Activated CD4-positive, alpha-beta T cell treated with anti-CD3 and anti-CD28 coated beads for 48 hours (primary cell): ENCODE measurements around the gene TMEM80.
"Not testable (repeated sequence)": the region's sequence is repeated elsewhere in the genome, so short reads cannot be mapped to it uniquely, and the experiment has no call there.

Source experiments
- DNase-seq: peaks from one replicate; pipeline ENCODE4 v3.0.0-alpha.2; 2020

TMEM80 gene

DNA sequence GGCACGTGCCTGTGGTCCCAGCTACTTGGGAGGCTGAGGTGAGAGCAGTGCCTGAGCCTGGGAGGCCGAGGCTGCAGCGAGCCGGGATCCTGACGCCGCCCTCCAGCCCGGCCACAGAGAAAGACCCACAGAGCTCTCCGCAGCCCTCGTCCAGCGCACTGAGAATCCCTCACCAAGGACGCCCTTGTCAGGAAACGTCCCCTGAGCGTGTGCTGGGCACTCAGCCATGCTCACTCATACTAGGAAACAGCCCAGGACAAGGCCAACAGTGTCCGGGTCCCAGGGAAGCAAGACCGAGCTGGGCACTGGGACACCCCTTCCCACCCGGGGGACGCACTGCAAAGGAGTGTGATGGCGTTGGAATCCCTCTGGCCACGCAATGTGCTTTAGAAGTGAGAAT lies 15.1 kb upstream of the TMEM80 start:
- no peak for DNase-seq

DNA sequence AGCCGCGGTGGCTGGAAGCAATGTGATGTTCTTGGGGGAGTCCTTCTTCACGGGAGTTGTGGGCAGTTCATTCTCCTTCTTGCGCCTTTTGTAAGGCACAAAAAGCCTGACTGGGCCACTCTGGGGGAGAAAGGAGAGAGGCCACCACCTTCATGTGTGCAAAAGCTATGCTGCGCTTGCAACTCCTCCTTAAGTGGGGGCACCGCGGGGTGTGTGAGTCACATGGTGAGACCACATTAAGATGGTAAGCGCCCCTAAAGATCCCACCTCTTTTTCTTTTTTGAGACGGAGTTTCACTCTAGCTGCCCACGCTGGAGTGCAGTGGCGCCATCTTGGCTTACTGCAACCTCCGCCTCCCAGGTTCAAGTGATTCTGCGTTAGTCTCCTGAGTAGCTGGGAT lies 14.6 kb upstream of the TMEM80 start:
- no peak for DNase-seq

DNA sequence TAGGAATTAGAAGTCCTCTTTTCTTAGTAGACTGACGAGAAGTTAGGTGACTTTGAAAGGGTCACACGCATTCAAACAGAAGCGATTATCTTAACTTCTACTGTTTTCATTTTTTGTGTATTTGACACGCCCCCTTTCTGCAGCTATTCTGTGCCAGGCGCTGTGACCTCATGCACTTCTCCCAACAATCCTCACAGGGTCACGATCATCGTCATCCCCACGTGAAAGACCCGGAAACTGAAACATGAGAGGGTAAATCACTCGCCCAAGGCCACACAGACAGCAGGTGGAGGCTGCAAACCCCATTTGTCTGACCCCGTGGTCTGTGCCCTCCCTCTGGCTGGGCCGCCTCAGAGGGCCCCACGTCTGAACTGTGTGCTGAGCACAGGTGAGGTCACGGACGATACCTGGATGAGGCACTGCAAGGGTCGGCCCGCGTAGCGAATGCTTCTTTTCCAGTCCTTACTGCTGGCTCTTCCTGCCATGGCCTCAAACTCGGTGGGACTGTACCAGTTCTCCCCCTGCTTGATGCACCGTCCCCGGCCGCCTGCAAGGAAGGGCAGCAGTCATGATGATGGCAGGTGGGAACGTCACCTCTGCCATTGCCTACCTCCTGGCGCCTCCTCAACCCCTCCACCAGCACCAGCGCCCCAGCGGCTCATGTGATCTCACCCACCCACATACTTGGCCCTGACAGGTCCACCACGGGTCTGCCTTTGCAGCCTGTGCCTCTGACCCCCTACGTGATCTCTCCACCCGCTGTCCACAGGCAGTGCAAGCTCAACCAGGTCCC lies 9.0 kb upstream of the TMEM80 start:
- no peak for DNase-seq

DNA sequence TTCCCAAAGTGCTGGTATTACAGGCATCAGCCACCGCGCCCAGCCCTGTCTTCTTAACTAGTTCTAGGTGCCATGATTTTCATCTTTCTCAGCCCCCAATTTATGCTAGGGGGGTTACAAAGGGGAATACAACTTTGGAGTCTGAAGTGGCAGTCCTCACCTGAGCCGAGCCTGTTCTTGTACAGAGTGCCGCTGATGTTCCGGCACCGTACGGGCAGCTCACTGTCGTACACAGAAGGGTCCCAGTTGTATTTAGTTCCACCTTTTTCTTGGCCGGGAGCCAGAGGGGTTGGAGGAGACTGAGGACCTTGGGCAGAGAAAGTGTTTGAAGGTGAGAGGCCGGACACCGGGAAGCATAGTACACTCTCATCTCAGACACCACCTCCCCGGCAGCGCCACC lies 7.9 kb upstream of the TMEM80 start:
- no peak for DNase-seq

DNA sequence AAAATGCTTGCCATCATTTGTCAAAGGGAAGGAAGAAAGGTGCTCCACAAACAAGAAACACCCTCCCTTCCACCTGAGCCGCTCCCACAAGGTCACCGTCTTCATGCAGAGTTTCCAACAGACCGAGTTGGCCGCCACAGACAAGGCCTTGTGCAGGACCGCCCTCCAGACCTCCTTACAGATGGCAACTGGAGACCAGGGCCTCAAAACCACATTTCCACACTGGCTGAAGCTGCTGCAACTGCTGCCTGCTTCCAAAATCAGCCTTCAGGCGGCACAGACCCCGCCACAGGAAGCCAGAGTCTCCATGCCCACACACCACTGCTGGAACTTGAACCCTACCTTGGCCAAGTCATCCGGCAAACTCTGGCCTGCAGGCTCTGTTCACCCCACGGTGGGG lies 6.9 kb upstream of the TMEM80 start:
- DNase-seq: no peak

DNA sequence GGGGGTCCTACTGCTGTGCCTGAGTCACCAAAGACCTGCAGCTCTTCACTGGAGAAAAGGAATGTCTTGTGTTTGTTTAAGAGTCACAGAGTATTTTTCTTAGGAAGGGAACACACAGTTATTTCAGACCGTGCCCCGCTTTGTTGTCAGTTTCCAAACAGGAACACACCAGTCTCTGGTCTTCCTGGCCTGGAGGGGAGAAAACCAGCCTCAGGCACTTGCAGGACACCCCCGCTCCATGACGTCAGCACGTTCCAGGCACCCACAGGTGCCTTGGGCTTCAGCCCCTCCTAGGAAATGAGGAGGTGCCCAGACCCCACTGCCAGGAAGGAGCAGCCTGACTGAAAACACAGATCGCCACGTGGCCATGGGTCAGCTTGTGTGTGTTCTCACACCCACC lies 6.0 kb upstream of the TMEM80 start:
- DNase-seq: no peak

DNA sequence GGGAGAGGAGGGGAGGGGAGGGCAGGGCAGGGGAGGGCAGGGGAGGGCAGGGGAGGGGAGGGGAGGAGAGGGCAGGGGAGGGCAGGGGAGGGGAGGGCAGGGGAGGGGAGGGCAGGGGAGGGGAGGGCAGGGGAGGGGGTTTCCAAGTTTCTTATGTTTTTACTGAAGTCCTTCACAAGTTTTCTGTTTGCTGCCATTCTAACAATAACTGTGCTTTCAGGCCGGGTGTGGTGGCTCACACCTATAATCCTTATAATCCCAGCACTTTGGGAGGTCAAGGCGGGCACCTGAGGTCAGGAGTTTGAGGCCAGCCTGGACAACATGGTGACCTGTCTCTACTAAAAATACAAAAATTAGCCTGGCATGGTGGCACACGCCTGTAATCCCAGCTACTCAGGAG lies 5.4 kb upstream of the TMEM80 start:
- not testable (repeated sequence) for DNase-seq

DNA sequence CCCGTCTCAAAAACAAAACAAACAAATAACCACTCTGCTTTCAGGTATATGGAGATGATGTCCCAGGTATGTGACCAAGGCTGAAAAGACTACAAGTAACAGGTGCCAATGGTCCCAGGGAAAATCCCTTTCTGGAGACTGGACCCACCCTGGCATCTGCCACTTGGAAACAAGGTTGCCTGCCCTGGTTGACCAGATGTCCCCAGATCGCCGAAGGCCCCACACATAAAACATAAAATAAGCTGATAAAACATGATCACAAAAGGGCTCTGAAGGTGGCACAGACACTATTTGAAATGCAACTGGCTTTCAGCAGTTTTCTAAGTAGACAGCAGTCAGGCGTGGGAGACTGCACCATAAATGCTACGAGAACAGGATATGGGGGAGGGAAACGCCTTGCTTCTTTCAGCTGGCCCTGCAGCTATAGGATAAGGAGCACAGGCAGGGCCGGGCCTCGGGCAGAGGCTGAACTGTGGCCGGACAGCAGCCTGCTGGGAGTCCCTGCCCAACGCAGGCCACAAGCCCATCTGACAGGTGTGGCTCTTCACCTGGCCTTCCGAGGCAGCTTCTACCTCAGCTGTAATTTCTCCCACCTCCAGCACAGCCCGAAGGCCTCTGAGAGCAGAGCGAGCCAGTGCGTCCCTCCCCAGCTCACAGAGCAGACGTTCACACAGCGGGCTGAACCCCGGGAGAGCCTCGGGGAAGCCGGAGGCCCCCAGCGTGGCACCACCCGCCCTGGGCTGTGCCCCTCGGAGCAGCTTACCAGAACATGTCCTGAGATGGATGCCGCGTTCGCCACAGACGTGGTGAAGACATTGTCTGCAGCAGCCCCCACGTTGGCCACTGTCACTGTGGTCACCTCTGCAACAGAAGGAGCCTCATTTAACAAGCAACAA lies 4.6 kb upstream of the TMEM80 start:
- no peak for DNase-seq

DNA sequence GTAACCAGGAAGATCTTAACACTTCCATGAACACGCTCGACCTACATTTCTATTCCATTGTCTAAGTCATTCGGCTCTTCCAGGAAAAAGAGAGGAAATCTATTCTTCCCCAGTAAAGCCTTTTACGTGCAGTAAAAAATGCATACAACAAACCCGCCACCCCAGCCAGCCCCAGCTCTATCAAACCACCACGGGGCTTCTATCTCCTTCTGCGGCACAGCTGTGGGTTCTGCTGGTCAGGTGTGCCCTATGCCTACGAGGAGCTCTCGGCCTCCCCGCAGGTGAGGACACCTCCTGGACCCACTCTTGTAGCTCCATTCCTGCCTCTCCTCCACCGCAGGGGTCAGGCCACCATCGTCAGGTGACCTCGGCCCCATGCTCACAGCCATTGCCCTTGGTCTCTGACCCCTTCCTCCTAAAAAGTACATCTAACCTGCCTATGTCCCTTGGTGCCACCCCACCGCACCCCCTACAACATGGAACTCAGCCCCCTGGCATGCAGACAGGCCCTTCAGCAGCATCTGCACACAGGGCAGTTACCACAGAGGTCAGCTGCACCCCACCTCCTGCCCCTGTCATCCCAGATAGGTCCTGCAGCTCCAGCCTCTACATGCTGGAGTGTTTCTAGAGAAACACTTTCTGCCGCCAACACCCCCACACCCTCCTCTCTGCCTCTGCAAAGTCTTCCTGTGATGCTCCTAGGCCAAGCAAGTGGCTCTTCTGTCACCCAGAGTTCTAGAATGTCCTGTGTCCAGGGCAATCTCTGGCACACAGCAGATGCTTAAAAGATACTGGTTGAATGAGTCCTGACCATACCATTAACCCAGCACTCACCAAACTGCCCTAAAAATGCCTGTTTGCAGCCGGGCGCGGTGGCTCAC lies 3.7 kb upstream of the TMEM80 start:
- DNase-seq: no peak

DNA sequence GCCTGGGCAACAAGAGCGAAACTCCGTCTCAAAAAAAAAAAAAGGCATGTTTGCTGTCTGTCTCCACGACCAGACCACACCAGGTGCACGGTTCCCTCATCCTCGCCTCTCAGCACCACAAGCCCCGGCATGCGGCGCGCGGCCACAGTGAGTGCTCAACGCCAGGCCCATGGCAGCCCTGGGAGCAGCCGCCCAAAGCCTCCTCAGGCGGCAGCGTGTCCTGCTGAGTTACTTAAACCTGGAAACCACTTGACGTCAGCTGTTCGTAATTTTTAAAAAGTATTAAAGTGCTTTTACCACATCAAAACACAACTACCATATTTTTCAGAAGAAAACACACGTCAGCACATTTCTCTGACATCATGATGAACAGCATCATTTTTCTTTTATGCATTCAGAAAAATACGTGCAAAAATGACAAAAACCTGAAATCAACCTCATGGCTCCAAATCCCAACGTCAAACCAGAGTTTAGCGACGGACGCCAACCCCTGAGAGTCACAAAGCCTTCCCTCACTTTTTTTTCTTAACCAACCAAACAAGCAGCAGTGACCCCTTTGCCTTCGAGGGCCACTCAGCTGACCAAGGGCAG lies 2.7 kb upstream of the TMEM80 start:
- DNase-seq: no peak

DNA sequence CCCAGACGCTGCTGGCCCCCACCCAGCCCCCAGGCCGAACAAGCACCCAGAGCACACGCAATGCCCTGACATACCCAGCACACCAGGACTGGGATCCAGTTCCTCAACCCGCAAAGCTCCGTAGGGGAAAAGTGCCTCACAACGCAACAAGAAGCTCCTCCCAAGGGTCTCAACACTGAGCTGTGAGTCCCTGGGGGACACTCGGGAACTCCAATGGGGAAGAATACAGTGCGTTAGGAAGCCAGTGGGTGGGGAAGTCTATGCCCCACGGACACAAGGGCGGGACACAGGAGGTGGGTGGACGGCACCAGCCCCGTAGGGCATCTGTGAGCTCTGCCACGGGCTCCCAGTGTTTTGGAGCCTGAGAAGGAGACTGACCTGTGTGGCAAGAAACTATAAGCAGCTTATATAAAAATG lies 2.2 kb upstream of the TMEM80 start:
- no peak for DNase-seq

DNA sequence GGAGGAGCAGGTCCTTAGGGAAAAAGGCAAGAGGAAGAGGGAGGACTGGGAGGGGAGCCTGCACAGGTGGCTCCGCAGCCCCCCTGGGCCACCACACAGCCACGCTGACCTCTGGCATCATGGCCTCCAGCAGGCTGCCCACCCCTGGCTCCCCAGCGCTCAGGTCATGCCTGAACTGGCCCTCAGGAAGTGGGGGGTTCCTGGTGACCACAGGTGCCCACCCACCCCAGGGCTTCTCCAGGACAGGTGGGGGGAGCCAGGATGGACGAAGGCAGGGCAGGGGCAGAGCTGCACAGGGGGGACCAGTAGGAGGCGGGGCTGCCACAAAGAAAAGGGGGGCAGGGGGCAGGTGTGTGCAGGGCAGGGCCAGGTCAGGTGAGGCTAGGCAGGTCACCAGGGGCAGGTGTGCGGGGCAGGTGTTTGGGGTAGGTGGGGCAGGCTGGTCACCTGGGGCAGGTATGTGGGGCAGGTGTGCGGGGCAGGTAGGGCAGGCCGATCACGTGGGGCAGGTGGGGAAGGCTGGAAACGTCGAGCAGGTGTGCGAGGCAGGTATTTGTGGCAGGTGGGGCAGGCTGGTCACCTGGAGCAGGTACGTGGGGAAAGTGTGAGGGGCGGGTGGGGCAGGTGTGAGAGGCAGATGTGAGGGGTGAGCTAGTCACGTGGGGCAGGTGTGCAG lies 1.6 kb upstream of the TMEM80 start:
- no peak for DNase-seq

DNA sequence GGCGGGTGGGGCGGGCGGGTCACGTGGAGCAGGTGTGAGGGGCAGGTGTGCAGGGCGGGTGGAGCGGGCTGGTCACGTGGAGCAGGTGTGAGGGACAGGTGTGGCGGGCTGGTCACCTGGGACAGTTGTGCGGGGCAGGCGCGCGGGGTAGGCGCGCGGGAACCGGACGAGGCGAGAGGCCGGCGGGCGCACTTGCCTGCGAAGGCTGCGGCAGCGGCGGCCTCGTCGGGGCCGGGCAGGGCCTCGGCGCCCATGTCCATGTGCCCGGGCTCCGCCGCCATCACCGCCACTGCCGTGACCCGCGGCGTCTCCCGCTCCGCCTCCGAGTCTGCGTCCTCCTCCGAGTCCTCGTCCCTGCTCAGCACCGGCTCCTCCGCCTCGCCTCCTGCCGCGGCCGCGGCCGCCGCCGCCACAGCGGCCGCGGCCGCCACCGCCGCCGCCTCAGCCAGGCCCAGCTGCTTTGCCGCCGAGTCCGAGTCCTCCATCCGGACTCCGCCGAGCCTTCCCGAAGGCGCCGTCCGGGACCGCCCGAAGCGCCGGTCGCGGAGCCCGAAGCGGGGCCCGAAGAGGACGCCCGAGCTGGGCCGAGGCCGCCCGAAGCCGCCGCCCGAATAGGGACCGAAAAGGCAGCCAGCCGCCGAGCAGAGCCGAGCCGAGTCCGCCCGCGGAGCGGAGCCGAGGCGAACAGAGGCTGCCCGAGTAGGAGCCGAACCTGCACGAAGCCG lies 891 bp upstream of the TMEM80 start, which contains the start of gene DEAF1:
TSS of gene DEAF1 (minus strand) at position 660 of the 725 bp plus-strand sequence. CDS start at position 485, 175 bp downstream.
- DNase-seq: peak; percentile 100

DNA sequence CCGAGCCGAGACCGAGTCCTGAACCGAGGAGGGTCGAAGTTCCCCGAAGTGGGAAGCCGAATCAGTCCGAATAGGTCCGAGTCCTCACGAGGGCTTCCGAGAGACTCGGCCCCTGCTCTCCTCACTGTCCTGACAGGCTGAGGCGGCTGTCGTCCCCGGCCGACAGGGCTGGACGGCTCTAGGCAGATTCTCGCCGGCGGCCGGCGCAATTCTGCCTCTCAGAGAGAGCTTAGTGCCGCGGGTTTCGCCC lies 403 bp upstream of the TMEM80 start:
- no peak for DNase-seq

DNA sequence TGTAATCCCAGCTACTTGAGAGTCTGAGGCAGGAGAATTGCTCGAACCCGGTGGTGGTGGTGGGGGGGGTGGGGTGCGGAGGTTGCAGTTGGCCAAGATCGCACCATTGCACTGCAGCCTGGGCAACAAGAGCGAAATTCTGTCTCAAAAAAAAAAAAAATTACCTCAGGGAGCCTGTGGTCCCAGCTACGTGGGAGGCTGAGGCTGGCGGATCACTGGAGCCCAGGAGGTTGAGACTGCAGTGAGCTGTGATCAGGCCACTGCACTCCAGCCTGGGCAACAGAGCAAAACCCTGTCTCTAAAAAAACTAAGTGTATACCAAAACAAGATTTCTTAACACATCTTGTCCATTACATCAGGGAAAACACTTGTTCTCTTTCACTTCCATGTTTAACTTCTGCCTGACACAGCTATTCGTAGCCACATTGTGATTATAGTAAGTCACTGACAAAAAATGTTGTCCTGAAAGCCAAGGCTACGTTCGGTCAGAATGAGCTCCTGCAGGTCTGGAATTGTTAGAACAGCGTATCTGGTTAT lies 1.4 kb downstream of the TMEM80 start:
- no peak for DNase-seq

DNA sequence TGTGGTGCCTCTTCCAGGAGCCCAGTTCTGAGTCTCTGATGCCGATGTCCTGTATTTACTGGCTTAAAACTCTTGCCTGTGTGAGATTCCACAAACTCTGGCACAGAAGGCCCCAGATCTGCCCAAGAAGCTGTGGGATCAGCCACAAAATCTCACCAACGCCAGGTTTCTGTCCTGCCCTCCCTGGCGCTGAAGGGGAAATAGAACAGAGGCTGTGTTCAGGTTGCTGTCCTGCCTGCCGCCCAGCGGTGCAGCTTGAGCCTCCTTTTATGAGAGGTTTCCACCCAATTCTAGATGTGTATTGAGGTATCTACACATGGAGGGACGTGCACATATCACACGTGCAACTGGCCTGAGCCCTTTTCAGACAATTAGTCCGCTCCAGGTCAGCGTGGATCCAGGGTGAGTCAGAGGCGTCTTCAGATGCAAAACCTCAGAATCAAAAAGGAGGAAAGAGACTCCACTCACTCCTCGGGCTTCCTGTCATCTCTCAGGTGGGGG lies 2.2 kb downstream of the TMEM80 start:
- DNase-seq: no peak

DNA sequence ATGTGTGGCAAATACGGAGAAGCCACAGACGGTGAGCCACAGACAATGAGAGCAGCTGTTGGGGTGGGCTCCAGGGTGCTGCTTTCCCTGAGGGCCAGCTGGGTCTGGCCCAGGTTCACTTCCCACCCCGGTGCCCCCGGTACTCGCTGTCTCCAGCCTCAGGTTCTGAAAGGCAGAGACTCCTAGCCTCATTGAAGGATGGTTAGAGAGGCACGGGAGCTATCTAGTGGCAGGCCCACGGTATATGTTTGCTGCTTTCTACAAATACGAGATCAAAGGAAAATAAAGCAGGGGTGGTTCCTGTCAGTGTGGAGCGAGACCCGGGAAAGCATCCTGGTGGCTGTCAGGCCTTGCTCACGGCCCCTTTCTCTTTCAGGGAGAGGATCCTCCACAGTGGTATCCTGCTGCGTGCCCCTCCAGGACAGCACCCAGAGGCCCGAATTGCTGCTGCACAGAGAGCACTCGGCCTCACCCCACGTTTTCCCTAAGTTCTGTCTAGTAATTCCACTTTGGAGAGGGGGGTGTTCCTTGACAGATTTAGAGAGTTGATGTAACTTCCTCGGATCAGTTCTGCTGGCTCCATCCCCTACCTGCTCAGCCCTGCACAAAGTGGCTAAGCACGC lies 3.0 kb downstream of the TMEM80 start:
- no peak for DNase-seq

DNA sequence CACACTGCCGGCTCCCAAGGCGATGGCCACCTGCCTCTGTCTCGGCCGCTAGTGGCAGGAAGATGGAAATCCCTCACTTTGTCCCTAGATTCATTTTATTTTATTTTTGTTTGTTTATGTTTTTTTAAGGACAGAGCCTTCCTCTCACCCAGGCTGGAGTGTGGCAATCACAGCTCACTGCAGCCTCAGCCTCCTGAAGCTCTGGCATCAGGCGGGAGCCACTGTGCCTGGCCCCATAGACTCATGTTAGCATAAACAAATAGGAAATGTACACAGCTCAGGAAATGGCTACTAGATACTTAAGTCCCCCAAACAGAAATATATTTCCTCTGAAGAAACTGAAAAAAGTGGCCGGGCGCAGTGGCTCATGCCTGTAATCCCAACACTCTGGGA lies 3.5 kb downstream of the TMEM80 start:
- DNase-seq: no peak

DNA sequence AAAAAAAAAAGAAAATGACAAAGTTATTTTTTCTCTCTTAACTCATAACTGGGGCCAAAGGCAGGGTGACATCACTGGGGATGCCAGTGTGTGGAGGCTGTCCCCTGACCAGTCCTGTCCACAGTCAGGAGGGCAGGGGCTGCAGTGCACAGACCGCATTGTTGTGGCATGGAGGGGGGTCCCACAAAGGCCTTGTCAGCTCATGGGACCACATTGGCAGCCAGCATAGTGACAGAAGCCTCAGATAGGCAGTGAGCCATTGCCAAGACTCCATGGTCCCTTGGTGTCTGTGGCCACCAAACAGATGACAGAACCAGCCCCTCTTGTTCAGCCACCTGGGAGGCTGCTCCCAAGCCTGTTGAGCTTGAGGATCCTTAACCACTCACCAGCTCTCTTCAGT lies 4.1 kb downstream of the TMEM80 start:
- DNase-seq: no peak

DNA sequence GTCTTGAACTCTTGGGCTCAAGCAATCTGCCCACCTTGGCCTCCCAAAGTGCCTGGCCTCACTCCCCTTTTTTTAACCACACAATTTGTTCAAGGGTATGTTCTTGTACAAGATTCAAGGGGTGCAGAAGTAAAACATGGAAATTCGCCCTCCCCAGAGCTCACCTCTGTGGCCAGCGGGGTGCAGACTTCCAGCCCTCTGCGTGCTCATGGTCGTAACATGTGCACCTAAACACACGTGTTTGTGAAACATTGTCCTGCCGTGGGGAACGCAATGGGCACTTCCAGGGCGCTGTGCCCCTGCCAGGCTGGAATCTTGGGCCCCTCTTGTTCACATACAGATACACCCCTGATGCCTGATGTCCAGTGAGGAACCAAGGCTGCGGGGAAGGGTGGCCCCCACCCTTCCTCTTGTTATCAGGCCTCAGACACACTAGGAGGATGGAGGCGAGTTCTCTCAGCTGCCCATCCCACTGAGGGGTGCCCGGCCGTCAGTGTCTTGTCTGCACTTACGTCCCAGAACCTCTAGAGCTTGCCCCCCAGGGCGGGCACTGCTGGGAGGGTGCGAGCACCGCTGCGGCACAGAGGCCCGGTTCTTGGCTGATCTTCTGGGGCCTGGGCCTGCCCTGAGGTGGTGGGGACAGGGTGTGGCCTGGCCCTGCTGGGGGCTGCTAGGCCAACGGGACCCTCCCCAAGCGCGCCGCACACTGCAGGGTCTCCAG lies 6.3 kb downstream of the TMEM80 start:
- DNase-seq: no peak
